Neutrophil (primary cell): Measurements from ENCODE around the gene OGDHL.
"Not testable (repeated sequence)": the region's sequence is repeated elsewhere in the genome, so short reads cannot be mapped to it uniquely, and the experiment has no call there.

Source experiments
- H3K27ac ChIP-seq: fragments of 200-600 bp; sonication (generic); 2 replicates; pipeline ENCODE4 v1.5.1; 2016; ENCODE audit warnings: mild to moderate bottlenecking, moderate library complexity
- H3K27me3 ChIP-seq: fragments of 200-600 bp; sonication (generic); 2 replicates; pipeline ENCODE4 v1.6.0; 2016; ENCODE audit warnings: mild to moderate bottlenecking
- H3K36me3 ChIP-seq: fragments of 200-600 bp; sonication (generic); 2 replicates; pipeline ENCODE4 v1.5.1; 2017
- H3K4me1 ChIP-seq, 2 experiments: fragments of 200-600 bp in 1 of 2; sonication (generic) in 1 of 2; 1 replicate in 1 of 2; 2 replicates in 1 of 2; pipeline versions ENCODE4 v1.5.1 to v1.6.1; 2013 to 2016; ENCODE audit warnings: low read depth in 1 of 2, low read length in 1 of 2, mild to moderate bottlenecking in 1 of 2, moderate library complexity in 1 of 2; ENCODE audit not compliant: control insufficient read depth in 1 of 2, insufficient read depth in 1 of 2
- H3K4me3 ChIP-seq, 2 experiments: fragments of 200-600 bp in 1 of 2; sonication (generic) in 1 of 2; 1 replicate in 1 of 2; 2 replicates in 1 of 2; pipeline ENCODE4 v1.5.1; 2013 to 2016; ENCODE audit warnings: low read depth in 1 of 2, low read length in 1 of 2, mild to moderate bottlenecking in 1 of 2, moderate library complexity in 1 of 2
- H3K9me3 ChIP-seq: fragments of 200-600 bp; sonication (generic); 2 replicates; pipeline ENCODE4 v1.5.1; 2016
- TF ChIP-seq, protein P1 (sequence below): fragments of 200-600 bp; sonication (generic); IDR thresholded peaks from 2 replicates; pipeline ENCODE4 v1.5.1; 2016; ENCODE audit warnings: antibody characterized with exemption

Gene OGDHL

DNA sequence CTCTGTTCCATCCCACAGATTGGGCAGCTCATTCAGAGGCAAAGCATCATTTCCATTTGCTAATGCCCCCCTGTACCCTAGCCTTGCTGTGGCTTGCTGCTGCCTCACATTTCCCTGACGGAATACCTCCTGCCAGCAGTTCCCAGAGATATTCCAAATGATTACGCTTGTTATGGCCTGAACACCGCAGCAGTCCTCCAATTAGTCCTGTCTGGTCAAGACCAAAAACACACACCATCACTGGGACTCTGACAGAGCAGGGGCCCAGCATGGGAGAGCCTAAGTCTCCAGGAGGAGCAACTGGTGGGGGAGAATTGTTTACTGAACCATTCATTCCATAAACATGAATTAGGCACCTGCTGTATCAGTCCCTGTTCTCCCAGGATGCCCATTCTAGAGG is 6.1 kb downstream of the OGDHL start:
- Histone ChIP-seq H3K27me3 (peaks cover 58% of the 10 kb centered on the region), H3K36me3 (no peaks in the 10 kb centered on the region), H3K27ac (no peak overlapping the region), H3K4me1 (no peaks in the 10 kb centered on the region), H3K4me3 (no peak overlapping the region), H3K9me3 (no peaks in the 10 kb centered on the region)
- TF ChIP-seq, protein P1, sequence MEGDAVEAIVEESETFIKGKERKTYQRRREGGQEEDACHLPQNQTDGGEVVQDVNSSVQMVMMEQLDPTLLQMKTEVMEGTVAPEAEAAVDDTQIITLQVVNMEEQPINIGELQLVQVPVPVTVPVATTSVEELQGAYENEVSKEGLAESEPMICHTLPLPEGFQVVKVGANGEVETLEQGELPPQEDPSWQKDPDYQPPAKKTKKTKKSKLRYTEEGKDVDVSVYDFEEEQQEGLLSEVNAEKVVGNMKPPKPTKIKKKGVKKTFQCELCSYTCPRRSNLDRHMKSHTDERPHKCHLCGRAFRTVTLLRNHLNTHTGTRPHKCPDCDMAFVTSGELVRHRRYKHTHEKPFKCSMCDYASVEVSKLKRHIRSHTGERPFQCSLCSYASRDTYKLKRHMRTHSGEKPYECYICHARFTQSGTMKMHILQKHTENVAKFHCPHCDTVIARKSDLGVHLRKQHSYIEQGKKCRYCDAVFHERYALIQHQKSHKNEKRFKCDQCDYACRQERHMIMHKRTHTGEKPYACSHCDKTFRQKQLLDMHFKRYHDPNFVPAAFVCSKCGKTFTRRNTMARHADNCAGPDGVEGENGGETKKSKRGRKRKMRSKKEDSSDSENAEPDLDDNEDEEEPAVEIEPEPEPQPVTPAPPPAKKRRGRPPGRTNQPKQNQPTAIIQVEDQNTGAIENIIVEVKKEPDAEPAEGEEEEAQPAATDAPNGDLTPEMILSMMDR: no peak

GRCh38 chr10:49754951-49755350 is 7.2 kb downstream of the OGDHL start:
- not testable (repeated sequence) for H3K4me3 ChIP-seq, H3K36me3 ChIP-seq, H3K4me1 ChIP-seq, H3K9me3 ChIP-seq, H3K27ac ChIP-seq
- H3K27me3 ChIP-seq: peaks cover 47% of the 10 kb centered on the region

- TF ChIP-seq, protein P1: no peak
- Histone ChIP-seq H3K9me3 (no peaks in the 10 kb centered on the region), H3K36me3 (no peaks in the 10 kb centered on the region), H3K4me3 (no peak overlapping the region), H3K4me1 (no peaks in the 10 kb centered on the region), H3K27ac (no peak overlapping the region), H3K27me3 (peaks cover 33% of the 10 kb centered on the region)
Measured at GRCh38 chr10:49752584-49752983, 9.5 kb downstream of the OGDHL start.

DNA sequence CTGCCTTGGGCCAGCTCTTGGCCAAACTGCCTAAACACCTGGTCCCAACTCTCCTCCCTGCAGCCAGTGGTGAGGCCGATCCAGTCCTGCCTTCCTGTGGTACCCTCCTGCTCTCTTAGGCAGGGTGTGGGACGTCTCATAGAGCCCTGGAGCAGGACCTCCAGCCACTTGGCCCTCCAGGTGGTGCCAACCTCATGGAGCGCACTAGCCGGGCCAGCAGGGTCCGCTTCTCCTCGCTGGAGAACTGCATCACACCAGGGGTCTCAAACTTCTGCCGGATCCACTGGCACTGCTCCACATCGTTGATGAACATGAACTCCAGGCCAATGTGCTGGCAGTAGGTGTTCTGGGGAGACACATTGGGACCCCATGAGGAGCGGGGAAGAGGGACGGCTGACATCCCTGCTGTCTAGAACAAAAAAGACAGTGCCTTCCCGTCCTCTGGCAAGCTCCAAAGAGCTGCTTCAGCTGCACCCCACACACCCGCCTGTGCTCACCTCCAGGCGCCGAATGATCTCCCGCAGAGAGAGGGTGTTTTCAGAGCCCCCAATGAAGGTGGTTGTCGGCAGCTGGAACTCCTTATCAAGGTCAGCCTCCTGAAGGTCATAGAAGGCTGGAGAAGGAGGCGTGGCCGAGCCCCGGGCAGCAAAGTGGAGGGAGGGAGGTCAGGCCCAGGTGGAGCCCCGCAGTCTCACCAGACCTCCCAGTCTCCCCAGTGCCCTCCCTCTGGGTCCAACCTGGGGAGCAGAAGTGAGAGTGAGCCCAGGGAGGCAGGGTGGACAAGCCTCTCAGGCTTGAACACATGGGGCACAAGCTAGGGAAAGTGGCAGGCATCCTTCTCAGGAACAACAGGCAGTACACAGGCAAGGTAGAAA is 10.2 kb downstream of the OGDHL start:
- Histone ChIP-seq H3K4me1 (no peaks in the 10 kb centered on the region), H3K4me3 (no peak overlapping the region), H3K9me3 (no peaks in the 10 kb centered on the region), H3K27me3 (peaks cover 26% of the 10 kb centered on the region), H3K27ac (no peak overlapping the region), H3K36me3 (no peaks in the 10 kb centered on the region)
- TF ChIP-seq, protein P1: no peak

DNA sequence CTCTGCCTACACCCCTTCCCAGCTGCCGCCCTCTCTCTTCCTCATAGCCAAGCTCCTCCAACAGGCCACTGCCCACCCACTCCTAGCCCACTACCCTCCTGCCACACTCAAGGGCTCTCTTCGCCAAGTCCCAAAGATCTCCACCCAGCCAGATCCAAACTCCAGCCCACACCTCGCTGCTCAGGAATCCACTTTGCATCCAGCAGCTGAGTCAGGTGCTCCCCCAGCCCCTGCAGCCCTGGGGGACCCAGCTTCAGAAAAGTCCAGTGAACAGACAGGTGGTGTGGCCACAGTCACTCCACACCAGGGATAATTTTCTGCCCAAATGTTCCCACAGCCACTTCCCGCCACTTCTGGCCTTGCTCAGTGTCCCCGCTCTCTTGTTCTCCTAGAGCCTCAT is 10.9 kb downstream of the OGDHL start:
- H3K36me3 ChIP-seq: no peaks in the 10 kb centered on the region
- no peak overlapping the region for H3K4me3 ChIP-seq
- H3K4me1 ChIP-seq: no peaks in the 10 kb centered on the region
- H3K27ac ChIP-seq: no peak overlapping the region
- H3K9me3 ChIP-seq: no peaks in the 10 kb centered on the region
- TF ChIP-seq, protein P1: no peak
- peaks cover 21% of the 10 kb centered on the region for H3K27me3 ChIP-seq

GRCh38 chr10:49750546-49750945 is 11.6 kb downstream of the OGDHL start:
- TF ChIP-seq, protein P1: no peak
- Histone ChIP-seq H3K27me3 (peaks cover 15% of the 10 kb centered on the region), H3K4me3 (no peak overlapping the region), H3K36me3 (no peaks in the 10 kb centered on the region), H3K4me1 (no peaks in the 10 kb centered on the region), H3K9me3 (no peaks in the 10 kb centered on the region), H3K27ac (no peak overlapping the region)
